ENCODE measurements around the gene GYS1. TPM values are rescaled to one million over a fixed set of nuclear protein-coding genes. Genes with fewer than 3 reads are reported as not detected.
"Not testable (repeated sequence)": the region's sequence is repeated elsewhere in the genome, so short reads cannot be mapped to it uniquely, and the experiment has no call there.

Gene GYS1
- 10 to 100 TPM; 55.8 to 60.8 TPM for total RNA-seq

DNA sequence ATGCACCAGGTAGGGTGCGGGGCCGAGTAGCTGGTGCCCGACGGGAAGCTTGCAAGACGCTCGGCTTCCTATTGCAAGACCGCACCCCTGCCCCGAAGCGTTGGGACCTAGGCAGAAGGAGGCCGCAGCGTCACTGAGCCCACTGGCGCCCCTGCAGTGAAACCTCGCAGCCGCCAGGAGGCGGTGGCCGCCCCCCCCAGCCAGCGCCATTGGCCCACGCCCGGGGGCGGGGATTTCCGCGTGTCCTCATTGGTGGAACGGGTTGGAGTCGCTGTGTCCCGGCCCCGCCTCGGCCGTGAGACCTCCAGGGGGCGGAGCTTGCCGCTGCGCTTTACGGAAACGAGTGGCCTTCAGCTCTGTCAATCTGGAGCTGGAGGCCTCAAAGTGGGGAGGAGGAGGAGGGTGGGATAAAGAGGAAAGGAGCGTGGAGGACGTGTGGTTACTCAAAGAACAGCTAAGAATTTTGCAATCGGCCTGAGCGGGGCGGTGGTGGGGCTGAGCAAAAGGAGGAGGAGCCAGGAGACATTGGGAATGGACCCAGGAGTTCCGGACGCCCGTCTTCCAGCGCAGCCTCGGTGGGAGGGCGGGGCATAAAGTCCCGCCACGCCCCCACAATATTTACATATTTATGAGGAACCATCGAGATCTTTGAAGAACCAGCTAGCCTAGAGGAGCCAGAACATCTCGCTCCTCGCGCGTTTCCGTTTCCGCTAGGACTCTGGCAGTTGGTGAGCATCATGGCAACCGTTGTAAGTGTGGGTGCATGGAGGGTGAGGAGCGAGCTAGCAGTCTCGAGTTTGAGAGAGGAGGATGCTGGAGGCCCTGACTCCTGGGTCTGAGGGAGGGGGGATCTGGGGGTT is at the start of gene GYS1, which contains the start of gene RUVBL2:
Gene GYS1, minus strand, starts transcription at position 135 of the 860 bp plus-strand sequence. CDS start 197 bp downstream, outside the sequence.
Gene RUVBL2, plus strand, starts transcription at position 713 of the 860 bp plus-strand sequence. Its CDS starts 25 bp downstream, at position 738.
- ChIA-PET CTCF (interaction anchor here (0.6 to 3.3 kb wide), 57 partner anchors 8 to 877 kb away, joined by 3 to 89 read pairs (median 4); partner anchors contain the start of genes BAX, CGB2, CGB8 and DHDH), POLR2A (interaction anchor here (0.5 to 1.1 kb wide), 4 partner anchors 26 to 382 kb away, joined by 3 to 7 read pairs (median 4); partner anchors contain the start of gene PPP1R15A)
- Mint-ChIP-seq H3K27me3 (no peaks in the 10 kb centered on the region), H3K9me3 (no peaks in the 10 kb centered on the region), H3K4me3 (peak within 1 kb of the TSS; percentile 92), H3K36me3 (ENCODE audit: low read depth) (peaks cover 14% of the 10 kb centered on the region), H3K27ac (peak within 1 kb of the TSS; percentile 97), H3K4me1 (peaks cover 41% of the 10 kb centered on the region)
- peak; percentile 99 for DNase-seq

DNA sequence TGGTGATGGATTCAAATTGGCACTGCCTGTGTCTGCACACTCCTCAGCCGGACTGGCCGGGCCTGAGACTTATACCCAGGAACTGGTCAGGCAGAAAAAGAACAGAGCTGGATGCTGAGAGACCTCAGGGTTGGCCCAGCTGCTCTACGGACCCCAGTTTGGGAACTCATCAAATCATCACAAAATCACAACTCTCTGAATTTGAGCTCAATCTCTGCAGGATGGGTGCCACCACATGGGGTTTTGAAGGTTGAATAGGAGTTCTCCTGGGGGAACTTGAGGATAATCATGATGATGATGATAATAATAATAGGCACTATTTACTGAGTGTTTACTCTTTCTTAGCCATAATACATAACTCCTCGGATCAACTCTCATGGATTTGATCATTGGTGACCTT is 49.6 kb upstream of the GYS1 start:
- DNase-seq; H3K4me1 Mint-ChIP-seq; H3K9me3 Mint-ChIP-seq; H3K4me3 Mint-ChIP-seq; H3K27ac Mint-ChIP-seq; POLR2A ChIA-PET; H3K27me3 Mint-ChIP-seq; H3K36me3 Mint-ChIP-seq (ENCODE audit: low read depth): not testable (repeated sequence)
- CTCF ChIA-PET: interaction anchor here (0.6 kb wide), 1 partner anchor 13 kb away, joined by 3 read pairs; no protein-coding TSS in a partner anchor

DNA sequence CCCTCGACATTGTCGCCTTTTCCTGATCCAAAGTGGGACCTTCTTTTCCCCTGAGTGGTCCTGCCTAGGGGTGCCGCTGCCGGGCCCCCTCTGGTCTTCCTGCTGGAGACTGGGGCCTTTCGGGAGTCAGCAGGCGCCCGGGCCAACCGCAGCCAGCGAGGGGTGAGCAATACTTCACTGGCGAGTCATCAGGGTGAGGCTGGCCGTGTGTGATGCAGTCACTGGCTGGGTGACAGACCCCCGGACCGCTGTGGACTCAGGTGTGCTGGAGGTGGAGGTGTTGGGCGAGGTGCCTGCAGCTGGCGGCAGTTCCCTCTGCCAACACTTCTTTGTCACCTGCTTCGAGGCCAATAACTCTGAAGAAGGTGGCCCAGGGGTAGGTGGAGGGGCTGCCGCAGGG is 49.1 kb upstream of the GYS1 start:
- CTCF ChIA-PET: interaction anchor here (0.6 kb wide), 1 partner anchor 14 kb away, joined by 3 read pairs; no protein-coding TSS in a partner anchor
- no peak for DNase-seq
- no peak overlapping the region for H3K4me3 Mint-ChIP-seq
- H3K27me3 Mint-ChIP-seq: no peaks in the 10 kb centered on the region
- H3K27ac Mint-ChIP-seq: no peak overlapping the region
- POLR2A ChIA-PET: no interaction called here
- no peaks in the 10 kb centered on the region for H3K9me3 Mint-ChIP-seq
- no peaks in the 10 kb centered on the region for H3K36me3 Mint-ChIP-seq (ENCODE audit: low read depth)
- H3K4me1 Mint-ChIP-seq: no peaks in the 10 kb centered on the region

DNA sequence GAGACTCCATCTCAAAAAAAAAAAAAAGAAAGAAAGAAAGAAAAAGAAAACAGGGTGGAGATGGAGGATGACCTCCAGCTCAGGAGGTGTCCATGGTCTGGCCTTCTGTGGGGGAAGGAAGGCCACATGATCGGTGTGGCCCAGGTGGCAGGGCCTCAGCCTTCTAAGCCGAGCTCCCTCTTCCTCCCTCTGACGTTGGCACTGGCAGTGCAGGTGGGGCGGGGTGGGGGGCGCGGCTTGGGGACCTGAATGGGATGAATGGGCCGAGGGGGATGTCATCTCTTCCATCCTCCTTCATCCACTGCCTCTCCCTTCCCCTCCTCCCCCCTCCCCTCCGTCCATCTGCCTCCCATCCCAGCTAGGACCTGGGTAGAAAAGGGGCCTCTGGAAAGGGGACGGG is 46.6 kb upstream of the GYS1 start:
- POLR2A ChIA-PET: not testable (repeated sequence)

DNA sequence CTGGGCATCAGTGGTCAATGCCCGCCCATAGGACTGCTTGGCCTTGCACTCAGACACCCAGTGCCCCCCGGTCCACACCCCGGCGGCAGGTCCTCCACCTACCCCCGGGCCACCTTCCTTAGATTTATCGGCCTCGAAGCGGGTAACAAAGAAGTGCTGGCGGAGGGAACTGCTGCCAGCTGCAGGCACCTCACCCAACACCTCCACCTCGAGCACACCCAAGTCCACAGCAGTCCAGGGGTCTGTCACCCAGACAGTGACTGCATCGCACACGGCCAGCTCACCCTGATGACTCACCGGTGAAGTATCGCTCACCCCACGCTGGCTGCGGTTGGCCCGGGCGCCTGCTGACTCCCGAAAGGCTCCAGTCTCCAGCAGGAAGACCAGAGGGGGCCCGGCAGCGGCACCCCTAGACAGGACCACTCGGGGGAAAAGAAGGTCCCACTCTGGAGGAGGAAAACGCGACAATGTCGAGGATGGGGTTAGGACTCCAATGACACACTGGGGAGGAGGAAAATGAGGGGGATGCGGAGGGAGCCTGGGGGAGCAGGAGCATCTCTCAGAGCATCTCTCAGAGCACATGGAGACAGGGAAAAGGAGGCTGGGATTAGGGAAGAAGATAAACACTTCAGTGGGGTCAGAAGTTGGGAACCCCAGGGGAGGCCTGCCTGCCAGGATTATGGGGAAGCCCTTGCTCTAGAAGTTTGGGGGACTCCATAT is 45.6 kb upstream of the GYS1 start:
- H3K4me3 Mint-ChIP-seq; H3K27me3 Mint-ChIP-seq; POLR2A ChIA-PET; DNase-seq; CTCF ChIA-PET; H3K36me3 Mint-ChIP-seq (ENCODE audit: low read depth); H3K4me1 Mint-ChIP-seq; H3K9me3 Mint-ChIP-seq: not testable (repeated sequence)
- peak overlapping the region; percentile 41 for H3K27ac Mint-ChIP-seq

More for the DNA sequence above, 46.6 kb upstream of the GYS1 start:
- H3K36me3 Mint-ChIP-seq (ENCODE audit: low read depth); H3K4me1 Mint-ChIP-seq; DNase-seq; H3K9me3 Mint-ChIP-seq; CTCF ChIA-PET; H3K27ac Mint-ChIP-seq; H3K27me3 Mint-ChIP-seq; H3K4me3 Mint-ChIP-seq: not testable (repeated sequence)

DNA sequence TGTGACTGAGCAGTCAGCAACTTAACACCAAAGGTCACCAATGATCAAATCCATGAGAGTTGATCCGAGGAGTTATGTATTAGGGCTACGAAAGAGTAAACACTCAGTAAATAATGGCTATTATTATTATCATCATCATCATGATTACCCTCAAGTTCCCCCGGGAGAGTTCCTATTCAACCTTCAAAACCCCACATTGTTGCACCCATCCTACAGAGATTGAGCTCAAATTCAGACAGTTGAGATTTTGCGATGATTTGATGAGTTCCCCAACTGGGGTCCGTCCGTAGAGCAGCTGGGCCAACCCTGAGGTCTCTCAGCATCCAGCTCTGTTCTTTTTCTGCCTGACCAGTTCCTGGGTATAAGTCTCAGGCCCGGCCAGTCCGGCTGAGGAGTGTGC is 45.0 kb upstream of the GYS1 start:
- H3K36me3 Mint-ChIP-seq (ENCODE audit: low read depth); H3K4me1 Mint-ChIP-seq; CTCF ChIA-PET; H3K4me3 Mint-ChIP-seq; H3K9me3 Mint-ChIP-seq; POLR2A ChIA-PET; H3K27me3 Mint-ChIP-seq; H3K27ac Mint-ChIP-seq; DNase-seq: not testable (repeated sequence)

DNA sequence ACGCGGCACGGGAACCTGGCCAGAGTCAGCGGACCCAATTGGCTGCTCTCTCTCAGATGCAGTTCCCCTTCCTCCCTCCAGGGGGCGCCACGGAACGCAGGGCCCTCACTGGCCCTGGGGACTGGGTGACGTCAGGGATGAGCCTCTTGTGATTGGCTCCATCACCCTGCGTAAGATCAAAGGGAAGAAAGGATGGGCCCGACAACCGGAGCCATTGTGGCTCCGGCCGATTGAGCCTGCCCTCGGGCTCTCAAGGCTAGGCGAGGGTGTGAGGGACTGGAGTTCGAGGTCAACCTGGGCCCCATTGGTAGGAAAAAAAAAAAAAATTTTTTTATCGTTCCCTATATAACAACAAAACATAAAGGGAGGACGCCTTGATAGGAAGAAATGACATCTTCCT is 43.7 kb upstream of the GYS1 start, which contains the start of gene CGB1:
Gene CGB1, minus strand, starts transcription at position 81 of the 400 bp plus-strand sequence. CDS start 184 bp downstream, outside the sequence.
- H3K27me3 Mint-ChIP-seq; H3K4me1 Mint-ChIP-seq; H3K27ac Mint-ChIP-seq; CTCF ChIA-PET; POLR2A ChIA-PET; H3K9me3 Mint-ChIP-seq; H3K4me3 Mint-ChIP-seq; H3K36me3 Mint-ChIP-seq (ENCODE audit: low read depth): not testable (repeated sequence)
- DNase-seq: peak; percentile 65

DNA sequence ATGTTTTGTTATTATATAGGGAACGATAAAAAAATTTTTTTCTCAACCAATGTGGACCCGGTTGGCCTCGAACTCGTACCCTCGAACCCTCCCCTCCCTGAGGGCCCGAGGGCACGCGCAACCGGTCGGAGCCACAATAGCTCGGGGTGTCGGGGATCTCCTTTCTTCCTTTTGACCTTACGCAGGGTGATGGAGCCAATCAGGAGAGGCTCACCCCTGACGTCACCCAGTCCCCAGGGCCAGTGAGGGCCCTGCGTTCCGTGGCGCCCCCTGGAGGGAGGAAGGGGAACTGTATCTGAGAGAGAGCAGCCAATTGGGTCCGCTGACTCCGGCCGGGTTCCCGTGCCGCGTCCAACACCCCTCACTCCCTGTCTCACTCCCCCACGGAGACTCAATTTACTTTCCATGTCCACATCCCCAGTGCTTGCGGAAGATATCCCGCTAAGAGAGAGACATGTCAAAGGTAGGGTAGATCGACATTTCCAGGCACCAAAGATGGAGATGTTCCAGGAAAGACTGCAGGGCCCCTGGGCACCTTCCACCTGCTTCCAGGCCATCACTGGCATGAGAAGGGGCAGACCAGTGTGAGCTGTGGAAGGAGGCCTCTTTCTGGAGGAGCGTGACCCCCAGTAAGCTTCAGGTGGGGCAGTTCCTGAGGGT is 38.7 kb upstream of the GYS1 start, which contains the start of gene CGB2:
Gene CGB2, plus strand, starts transcription at position 249 of the 660 bp plus-strand sequence. Its CDS starts 206 bp downstream, at position 455.
- DNase-seq: peak; percentile 79
- POLR2A ChIA-PET; H3K36me3 Mint-ChIP-seq (ENCODE audit: low read depth); H3K9me3 Mint-ChIP-seq; H3K4me1 Mint-ChIP-seq; H3K27me3 Mint-ChIP-seq: not testable (repeated sequence)
- H3K4me3 Mint-ChIP-seq: peak within 1 kb of the TSS; percentile 45
- CTCF ChIA-PET: interaction anchor here (0.6 to 1.4 kb wide), 5 partner anchors 13 to 774 kb away, joined by 3 to 5 read pairs (median 4); partner anchors contain the start of genes GYS1 and RUVBL2
- H3K27ac Mint-ChIP-seq: peak within 1 kb of the TSS; percentile 58

DNA sequence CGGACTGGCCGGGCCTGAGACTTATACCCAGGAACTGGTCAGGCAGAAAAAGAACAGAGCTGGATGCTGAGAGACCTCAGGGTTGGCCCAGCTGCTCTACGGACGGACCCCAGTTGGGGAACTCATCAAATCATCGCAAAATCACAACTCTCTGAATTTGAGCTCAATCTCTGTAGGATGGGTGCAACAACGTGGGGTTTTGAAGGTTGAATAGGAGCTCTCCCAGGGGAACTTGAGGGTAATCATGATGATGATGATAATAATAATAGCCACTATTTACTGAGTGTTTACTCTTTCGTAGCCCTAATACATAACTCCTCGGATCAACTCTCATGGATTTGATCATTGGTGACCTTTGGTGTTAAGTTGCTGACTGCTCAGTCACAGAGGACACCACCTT is 37.2 kb upstream of the GYS1 start:
- CTCF ChIA-PET; H3K27me3 Mint-ChIP-seq; DNase-seq; H3K27ac Mint-ChIP-seq; H3K9me3 Mint-ChIP-seq; H3K36me3 Mint-ChIP-seq (ENCODE audit: low read depth); H3K4me3 Mint-ChIP-seq; POLR2A ChIA-PET; H3K4me1 Mint-ChIP-seq: not testable (repeated sequence)

DNA sequence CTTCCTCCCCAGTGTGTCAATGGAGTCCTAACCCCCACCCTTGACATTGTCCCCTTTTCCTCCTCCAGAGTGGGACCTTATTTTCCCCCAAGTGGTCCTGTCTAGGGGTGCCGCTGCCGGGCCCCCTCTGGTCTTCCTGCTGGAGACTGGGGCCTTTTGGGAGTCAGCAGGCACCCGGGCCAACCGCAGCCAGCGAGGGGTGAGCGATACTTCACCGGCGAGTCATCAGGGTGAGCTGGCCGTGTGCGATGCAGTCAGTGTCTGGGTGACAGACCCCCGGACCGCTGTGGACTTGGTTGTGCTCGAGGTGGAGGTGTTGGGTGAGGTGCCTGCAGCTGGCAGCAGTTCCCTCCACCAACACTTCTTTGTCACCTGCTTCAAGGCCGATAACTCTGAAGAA is 36.6 kb upstream of the GYS1 start:
- H3K4me1 Mint-ChIP-seq; H3K27ac Mint-ChIP-seq; H3K36me3 Mint-ChIP-seq (ENCODE audit: low read depth); DNase-seq; H3K9me3 Mint-ChIP-seq; H3K27me3 Mint-ChIP-seq; CTCF ChIA-PET; POLR2A ChIA-PET; H3K4me3 Mint-ChIP-seq: not testable (repeated sequence)

DNA sequence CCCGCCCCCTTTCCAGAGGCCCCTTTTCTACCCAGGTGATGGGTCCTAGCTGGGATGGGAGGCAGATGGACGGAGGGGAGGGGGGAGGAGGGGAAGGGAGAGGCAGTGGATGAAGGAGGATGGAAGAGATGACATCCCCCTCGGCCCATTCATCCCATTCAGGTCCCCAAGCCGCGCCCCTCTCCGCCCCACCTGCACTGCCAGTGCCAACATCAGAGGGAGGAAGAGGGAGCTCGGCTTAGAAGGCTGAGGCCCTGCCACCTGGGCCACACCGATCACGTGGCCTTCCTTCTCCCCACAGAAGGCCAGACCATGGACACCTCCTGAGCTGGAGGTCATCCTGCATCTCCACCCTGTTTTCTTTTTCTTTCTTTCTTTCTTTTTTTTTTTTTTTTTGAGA is 35.6 kb upstream of the GYS1 start:
- H3K27ac Mint-ChIP-seq; H3K36me3 Mint-ChIP-seq (ENCODE audit: low read depth); H3K4me1 Mint-ChIP-seq; H3K27me3 Mint-ChIP-seq; DNase-seq; H3K9me3 Mint-ChIP-seq; POLR2A ChIA-PET; H3K4me3 Mint-ChIP-seq: not testable (repeated sequence)
- CTCF ChIA-PET: interaction anchor here (0.6 kb wide), 1 partner anchor 30 kb away, joined by 3 read pairs; no protein-coding TSS in a partner anchor

DNA sequence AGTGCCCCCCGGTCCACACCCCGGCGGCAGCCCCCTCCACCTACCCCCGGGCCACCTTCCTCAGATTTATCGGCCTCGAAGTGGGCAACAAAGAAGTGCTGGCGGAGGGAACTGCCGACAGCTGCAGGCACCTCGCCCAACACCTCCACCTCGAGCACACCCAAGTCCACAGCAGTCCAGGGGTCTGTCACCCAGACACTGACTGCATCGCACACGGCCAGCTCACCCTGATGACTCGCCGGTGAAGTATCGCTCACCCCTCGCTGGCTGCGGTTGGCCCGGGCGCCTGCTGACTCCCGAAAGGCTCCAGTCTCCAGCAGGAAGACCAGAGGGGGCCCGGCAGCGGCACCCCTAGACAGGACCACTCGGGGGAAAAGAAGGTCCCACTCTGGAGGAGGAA is 32.5 kb upstream of the GYS1 start:
- H3K9me3 Mint-ChIP-seq; H3K27me3 Mint-ChIP-seq; POLR2A ChIA-PET; CTCF ChIA-PET; H3K27ac Mint-ChIP-seq; DNase-seq; H3K36me3 Mint-ChIP-seq (ENCODE audit: low read depth); H3K4me3 Mint-ChIP-seq; H3K4me1 Mint-ChIP-seq: not testable (repeated sequence)

DNA sequence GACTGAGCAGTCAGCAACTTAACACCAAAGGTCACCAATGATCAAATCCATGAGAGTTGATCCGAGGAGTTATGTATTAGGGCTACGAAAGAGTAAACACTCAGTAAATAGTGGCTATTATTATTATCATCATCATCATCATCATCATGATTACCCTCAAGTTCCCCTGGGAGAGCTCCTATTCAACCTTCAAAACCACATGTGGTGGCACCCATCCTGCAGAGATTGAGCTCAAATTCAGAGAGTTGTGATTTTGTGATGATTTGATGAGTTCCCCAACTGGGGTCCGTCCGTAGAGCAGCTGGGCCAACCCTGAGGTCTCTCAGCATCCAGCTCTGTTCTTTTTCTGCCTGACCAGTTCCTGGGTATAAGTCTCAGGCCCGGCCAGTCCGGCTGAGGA is 32.0 kb upstream of the GYS1 start:
- H3K36me3 Mint-ChIP-seq (ENCODE audit: low read depth); H3K27ac Mint-ChIP-seq; H3K9me3 Mint-ChIP-seq; CTCF ChIA-PET; POLR2A ChIA-PET; DNase-seq; H3K4me3 Mint-ChIP-seq; H3K27me3 Mint-ChIP-seq: not testable (repeated sequence)
- peaks cover 12% of the 10 kb centered on the region for H3K4me1 Mint-ChIP-seq
